Naive thymus-derived CD4-positive, alpha-beta T cell (primary cell): ENCODE measurements around the gene FAM234A. TPM values are rescaled to one million over a fixed set of nuclear protein-coding genes. Genes with fewer than 3 reads are reported as not detected.
A peak's percentile ranks its signal among the peaks of the same experiment; 100 is the strongest.

Experiments used
- ATAC-seq: fragments of 150-1000 bp; cut with Tn5 transposase; 2 replicates; pipeline ENCODE4 v1.10.0; 2021; ENCODE audit warnings: mild to moderate bottlenecking, moderate library complexity
- CTCF ChIA-PET: fragments of 350-600 bp; sonication (Branson Sonifier 250); formaldehyde crosslinking; loops from one replicate; lab custom pipeline; 2021; ENCODE audit warnings: antibody characterized with exemption; lab: Charles Lee
- POLR2A ChIA-PET: fragments of 350-600 bp; sonication (Branson Sonifier 250); formaldehyde crosslinking; loops from one replicate; lab custom pipeline; 2021; ENCODE audit warnings: antibody characterized with exemption, inconsistent platforms; lab: Charles Lee
- DNase-seq, 9 donors: peaks; one replicate each; pipeline versions ENCODE4 v3.0.0 to v3.0.0-alpha.2; 2020 to 2022; ENCODE audit warnings: mixed read lengths in 1 of 9
- H3K27ac ChIP-seq: one replicate; pipeline ENCODE4 v1.7.0; 2013; ENCODE audit warnings: mild to moderate bottlenecking, low read depth, low read length, moderate library complexity
- H3K27me3 ChIP-seq, 2 donors: one replicate each; pipeline ENCODE4 v1.7.0; 2013; ENCODE audit warnings: low read length in 2 of 2, mild to moderate bottlenecking in 2 of 2, moderate library complexity in 2 of 2; ENCODE audit not compliant: control insufficient read depth in 2 of 2, insufficient read depth in 2 of 2
- H3K36me3 ChIP-seq, 3 experiments: 1 replicate in 2 of 3; 2 replicates in 1 of 3; pipeline ENCODE4 v1.7.0; 2013; ENCODE audit warnings: low read length in 3 of 3, mild to moderate bottlenecking in 3 of 3, moderate library complexity in 1 of 3; ENCODE audit not compliant: insufficient read depth in 3 of 3, control insufficient read depth in 2 of 3
- H3K4me1 ChIP-seq, 2 donors: one replicate each; pipeline ENCODE4 v1.7.0; 2013; ENCODE audit warnings: low read length in 2 of 2, mild to moderate bottlenecking in 2 of 2, moderate library complexity in 1 of 2; ENCODE audit not compliant: control insufficient read depth in 2 of 2, insufficient read depth in 2 of 2
- H3K4me3 ChIP-seq: 2 replicates; pipeline ENCODE4 v1.7.0; 2013; ENCODE audit warnings: mild to moderate bottlenecking, low read length
- H3K9me3 ChIP-seq, 3 experiments: 1 replicate in 2 of 3; 2 replicates in 1 of 3; pipeline ENCODE4 v1.7.0; 2013; ENCODE audit warnings: low read length in 3 of 3; ENCODE audit not compliant: control insufficient read depth in 2 of 3
- H3K27ac Mint-ChIP-seq, 9 donors: one replicate each; pipeline ENCODE4 v1.8.0; 2020 to 2022; ENCODE audit warnings: mixed read lengths in 9 of 9, mild to moderate bottlenecking in 8 of 9, moderate library complexity in 5 of 9, inconsistent platforms in 2 of 9
- H3K27me3 Mint-ChIP-seq, 5 donors: one replicate each; pipeline ENCODE4 v1.8.0; 2021 to 2022; ENCODE audit warnings: mixed read lengths in 5 of 5, mild to moderate bottlenecking in 1 of 5
- H3K36me3 Mint-ChIP-seq, 5 donors: one replicate each; pipeline ENCODE4 v1.8.0; 2020 to 2022; ENCODE audit warnings: mixed read lengths in 5 of 5, mild to moderate bottlenecking in 3 of 5, inconsistent platforms in 1 of 5
- H3K4me1 Mint-ChIP-seq, 7 donors: one replicate each; pipeline ENCODE4 v1.8.0; 2020 to 2022; ENCODE audit warnings: mixed read lengths in 7 of 7, mild to moderate bottlenecking in 3 of 7, inconsistent platforms in 1 of 7
- H3K4me3 Mint-ChIP-seq, 10 donors: one replicate each; pipeline ENCODE4 v1.8.0; 2020 to 2022; ENCODE audit warnings: mild to moderate bottlenecking in 10 of 10, mixed read lengths in 10 of 10, moderate library complexity in 6 of 10, inconsistent platforms in 2 of 10
- H3K9me3 Mint-ChIP-seq, 11 donors: one replicate each; pipeline ENCODE4 v1.8.0; 2020 to 2022; ENCODE audit warnings: mixed read lengths in 11 of 11, mild to moderate bottlenecking in 4 of 11, inconsistent platforms in 1 of 11, moderate library complexity in 1 of 11
- intact Hi-C, 2 donors: fragments of 100-400 bp; cut with micrococcal nuclease; formaldehyde crosslinking; loops; one replicate each; pipeline ENCODE4 v1.15.1; 2023
- polyA plus RNA-seq, 2 donors: library from polyadenylated mRNA; unstranded; fragments of 300-500 nt; fragmentation: Illumina TruSeq; gene quantifications; one replicate each; pipeline ENCODE4 v1.2.3, GENCODE V29; 2021
- total RNA-seq, 6 experiments: library from RNA in 5 of 6; stranded (reverse) in 5 of 6; gene quantifications; 1 replicate in 5 of 6; 2 replicates in 1 of 6; pipeline ENCODE4 v1.2.3 and lab custom pipeline; 2021 to 2026

FAM234A gene
- total and polyA plus RNA-seq, 7 experiments from 2014 or later, result 30.4 to 43.9 (median 32.9) TPM

DNA sequence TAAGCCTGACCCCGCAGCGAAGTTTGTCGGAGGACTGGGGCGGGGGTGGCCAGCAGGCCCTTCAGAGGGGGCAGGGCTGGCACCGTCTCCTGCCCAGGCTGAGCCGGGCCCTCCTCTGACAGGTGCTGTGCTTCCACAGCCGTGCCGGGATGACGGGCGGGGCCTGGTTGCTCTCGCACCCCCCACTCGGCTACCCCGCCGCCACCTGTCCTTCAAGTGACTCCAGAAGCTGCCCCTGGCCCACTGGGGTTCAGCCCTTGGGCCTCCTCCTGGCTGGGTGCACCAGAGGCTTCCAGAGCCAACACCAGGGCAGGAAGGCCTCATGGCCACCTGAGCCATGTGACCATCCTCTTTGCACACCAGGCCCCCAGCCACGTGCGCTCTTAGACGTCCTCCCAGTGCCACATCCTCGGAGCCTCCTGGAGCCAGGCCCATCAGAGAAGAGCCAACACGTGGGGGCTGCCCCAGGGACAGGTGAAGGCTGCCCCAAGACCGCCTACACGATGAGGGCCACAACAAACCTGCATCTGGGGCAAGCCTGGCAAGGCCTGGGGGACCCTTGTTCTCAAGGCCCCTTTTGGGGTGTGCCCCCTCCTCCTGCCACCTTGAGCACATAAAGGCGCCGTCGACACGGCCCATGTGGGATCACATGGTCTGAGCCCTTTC lies 55.5 kb downstream of the FAM234A start:
- H3K27ac Mint-ChIP-seq, result no peak overlapping the region
- Histone ChIP-seq H3K36me3 (peaks cover 0 to 79% (median 9%) of the 10 kb centered on the region in 3 experiments), H3K4me3 (no peak overlapping the region), H3K9me3 (peaks cover 0 to 4% (median 0%) of the 10 kb centered on the region in 3 experiments), H3K27me3 (no peaks in the 10 kb centered on the region), H3K4me1 (no peaks in the 10 kb centered on the region), H3K27ac (no peak overlapping the region)
- H3K9me3 Mint-ChIP-seq, result no peaks in the 10 kb centered on the region
- ATAC-seq (no peak), DNase-seq (no peak)
- intact Hi-C loops, result no loop called here
- no peaks in the 10 kb centered on the region for H3K4me1 Mint-ChIP-seq
- no peak overlapping the region for H3K4me3 Mint-ChIP-seq
- POLR2A ChIA-PET, result no interaction called here
- H3K36me3 Mint-ChIP-seq, result peaks cover 0 to 26% (median 7%) of the 10 kb centered on the region in 5 donors
- CTCF ChIA-PET, result no interaction called here
- no peaks in the 10 kb centered on the region for H3K27me3 Mint-ChIP-seq

DNA sequence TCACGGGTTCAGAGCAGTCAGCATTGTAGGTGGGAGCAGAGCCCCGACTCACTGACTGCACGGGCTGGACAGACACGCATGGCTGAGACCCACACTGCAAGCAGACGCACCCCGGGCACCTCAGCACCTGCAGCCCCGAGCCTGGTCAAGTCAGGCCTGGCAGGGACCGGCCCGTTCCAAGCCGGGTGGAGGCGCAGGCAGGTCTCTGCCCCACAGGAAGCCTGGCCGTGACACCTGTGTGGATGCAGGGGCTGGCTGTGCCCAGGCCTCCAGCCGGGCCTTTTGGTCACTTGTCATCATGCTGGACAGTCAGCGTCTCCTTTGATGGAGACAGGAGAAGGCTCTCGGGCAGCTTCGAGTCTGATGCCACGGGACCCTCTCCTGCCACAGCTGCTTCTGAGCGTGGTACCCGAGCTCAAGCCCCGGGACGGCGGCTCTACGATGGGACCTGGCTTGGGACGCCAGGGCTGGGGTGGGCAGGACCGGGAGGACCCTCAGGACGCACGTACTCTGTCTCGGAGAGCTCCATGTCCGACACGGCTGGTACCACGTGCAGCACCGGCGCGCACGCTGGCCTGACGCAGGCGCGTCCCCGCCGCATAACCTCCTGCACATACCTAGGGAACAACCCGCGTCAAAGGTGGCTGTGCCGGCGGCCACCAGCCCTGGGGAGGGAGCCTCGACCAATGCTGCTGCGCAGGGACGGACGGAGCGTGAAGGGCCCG lies 56.2 kb downstream of the FAM234A start:
- Histone ChIP-seq H3K27me3 (no peaks in the 10 kb centered on the region), H3K27ac (no peak overlapping the region), H3K9me3 (peaks cover 0 to 4% (median 0%) of the 10 kb centered on the region in 3 experiments), H3K4me3 (no peak overlapping the region), H3K36me3 (peaks cover 0 to 83% (median 9%) of the 10 kb centered on the region in 3 experiments), H3K4me1 (no peaks in the 10 kb centered on the region)
- intact Hi-C loops, result no loop called here
- ATAC-seq (no peak), DNase-seq (no peak)
- POLR2A ChIA-PET, result no interaction called here
- Mint-ChIP-seq H3K4me1 (no peaks in the 10 kb centered on the region), H3K27ac (no peak overlapping the region), H3K27me3 (no peaks in the 10 kb centered on the region), H3K4me3 (no peak overlapping the region), H3K9me3 (no peaks in the 10 kb centered on the region), H3K36me3 (peaks cover 0 to 26% (median 7%) of the 10 kb centered on the region in 5 donors)
- CTCF ChIA-PET, result no interaction called here

DNA sequence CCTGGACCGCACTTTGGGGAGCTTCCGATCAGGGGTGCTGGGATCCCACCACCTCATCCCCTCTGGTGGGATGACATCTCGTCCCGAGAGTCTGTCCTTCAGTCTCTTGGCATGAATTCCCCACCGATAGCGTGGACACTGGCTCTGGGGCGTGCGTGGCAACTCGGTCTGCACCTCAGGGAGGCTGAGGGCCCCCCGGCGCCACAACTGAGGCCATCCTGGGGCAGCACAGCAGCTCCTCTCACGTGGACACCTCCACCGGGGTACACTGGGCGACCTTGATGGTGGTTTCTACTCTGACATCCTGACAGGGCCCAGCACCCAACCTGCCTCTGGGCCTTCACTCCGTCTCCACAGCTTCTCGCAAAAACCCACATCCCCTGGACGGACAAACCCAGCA lies 56.9 kb downstream of the FAM234A start:
- CTCF ChIA-PET, result no interaction called here
- H3K9me3 Mint-ChIP-seq, result no peaks in the 10 kb centered on the region
- peaks cover 0 to 1% (median 0%) of the 10 kb centered on the region in 3 experiments for H3K9me3 ChIP-seq
- H3K36me3 Mint-ChIP-seq, result peaks cover 0 to 26% (median 7%) of the 10 kb centered on the region in 5 donors
- no peaks in the 10 kb centered on the region for H3K27me3 Mint-ChIP-seq
- ATAC-seq (no peak), DNase-seq (no peak)
- intact Hi-C loops, result no loop called here
- no peaks in the 10 kb centered on the region for H3K27me3 ChIP-seq
- no peak overlapping the region for H3K4me3 Mint-ChIP-seq
- peaks cover 0 to 87% (median 9%) of the 10 kb centered on the region in 3 experiments for H3K36me3 ChIP-seq
- H3K4me3 ChIP-seq, result no peak overlapping the region
- no peak overlapping the region for H3K27ac ChIP-seq
- peak overlapping the region in 1 of 9 donors; percentile 18 for H3K27ac Mint-ChIP-seq
- POLR2A ChIA-PET, result no interaction called here
- H3K4me1 ChIP-seq, result no peaks in the 10 kb centered on the region
- no peaks in the 10 kb centered on the region for H3K4me1 Mint-ChIP-seq

DNA sequence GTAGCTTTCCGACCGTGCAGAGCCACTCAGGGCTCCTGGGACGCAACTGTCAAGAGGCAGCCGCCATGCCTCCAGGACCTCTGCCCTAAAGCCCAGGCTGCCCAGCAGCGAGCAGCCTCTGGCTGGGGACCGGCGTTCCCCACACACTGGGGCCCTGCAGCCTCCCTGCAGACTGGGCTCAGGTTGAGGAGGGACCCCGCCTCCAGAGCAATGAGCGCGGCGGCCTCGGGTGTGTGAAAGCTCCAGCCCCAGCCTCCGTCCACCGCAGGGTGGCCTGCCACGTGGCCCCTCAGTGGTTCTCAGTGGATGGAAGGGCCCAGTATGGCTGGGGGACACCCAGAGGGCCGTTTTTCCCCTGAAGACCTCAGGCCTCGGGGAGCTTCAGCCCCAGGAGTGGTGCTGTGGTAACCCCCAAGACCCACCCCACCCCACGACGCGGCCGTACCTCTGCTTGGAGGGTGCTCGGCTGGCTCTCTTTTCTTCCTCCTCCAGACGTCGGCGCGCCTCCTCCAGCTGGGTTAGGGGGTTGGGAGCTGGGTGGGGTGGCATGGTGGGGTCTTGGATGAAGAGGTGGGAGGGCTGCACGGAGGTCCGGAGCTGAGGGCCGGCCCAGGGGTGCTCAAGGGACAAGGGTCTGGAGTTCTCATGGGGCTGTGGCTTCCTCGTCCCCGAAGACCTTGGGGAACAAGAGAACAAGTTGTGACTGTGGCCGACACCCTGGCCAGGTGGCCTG lies 58.6 kb downstream of the FAM234A start:
- Mint-ChIP-seq H3K9me3 (no peaks in the 10 kb centered on the region), H3K4me3 (no peak overlapping the region), H3K4me1 (no peaks in the 10 kb centered on the region), H3K27ac (no peak overlapping the region), H3K27me3 (no peaks in the 10 kb centered on the region), H3K36me3 (peaks cover 0 to 16% (median 3%) of the 10 kb centered on the region in 5 donors)
- DNase-seq (no peak), ATAC-seq (no peak)
- Histone ChIP-seq H3K27ac (no peak overlapping the region), H3K9me3 (no peaks in the 10 kb centered on the region), H3K27me3 (no peaks in the 10 kb centered on the region), H3K4me1 (no peaks in the 10 kb centered on the region), H3K36me3 (peaks cover 0 to 87% (median 9%) of the 10 kb centered on the region in 3 experiments), H3K4me3 (no peak overlapping the region)
- ChIA-PET CTCF (no interaction called here), POLR2A (no interaction called here)
- intact Hi-C loops, result no loop called here

- peaks cover 0 to 71% (median 8%) of the 10 kb centered on the region in 3 experiments for H3K36me3 ChIP-seq
- CTCF ChIA-PET, result no interaction called here
Measured at GRCh38 chr16:296276-296675, 61.7 kb downstream of the FAM234A start.

DNA sequence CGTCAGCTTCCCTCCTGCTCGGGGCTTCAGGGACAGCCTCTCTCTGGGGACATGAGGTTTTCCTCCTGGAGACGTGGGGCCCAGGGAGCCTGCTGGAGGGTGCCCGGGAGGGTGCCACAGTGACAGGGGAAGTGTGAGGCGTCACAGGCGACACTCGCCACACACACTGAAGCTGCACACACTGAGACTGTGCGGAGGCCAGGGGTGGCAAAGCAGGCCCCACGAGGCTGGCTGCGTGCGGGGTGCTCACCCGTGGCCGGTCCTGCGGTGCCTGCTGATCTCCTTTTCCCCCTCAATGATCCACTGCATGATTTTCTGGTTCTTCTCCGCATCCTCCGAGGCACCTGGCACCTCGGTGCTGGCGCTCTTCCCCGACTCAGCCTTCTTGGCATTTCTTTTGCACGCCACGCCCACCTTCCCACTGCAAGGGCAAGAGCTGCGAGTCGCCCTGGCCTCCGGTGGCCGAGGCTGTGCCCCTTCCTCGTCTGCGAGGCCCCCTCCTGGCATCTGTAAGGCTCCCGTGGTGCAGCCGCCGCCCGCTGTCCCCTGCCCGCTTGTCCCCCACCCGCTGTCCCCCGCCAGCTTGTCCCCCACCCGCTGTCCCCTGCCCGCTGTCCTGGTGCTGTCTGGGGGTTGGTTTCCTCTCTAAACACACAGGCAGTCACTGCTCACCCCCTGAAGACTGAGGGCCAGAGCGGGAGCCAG lies 62.3 kb downstream of the FAM234A start:
- Mint-ChIP-seq H3K4me1 (no peaks in the 10 kb centered on the region), H3K9me3 (no peaks in the 10 kb centered on the region), H3K27ac (no peak overlapping the region), H3K36me3 (peaks cover 0 to 4% (median 3%) of the 10 kb centered on the region in 5 donors), H3K4me3 (no peak overlapping the region), H3K27me3 (no peaks in the 10 kb centered on the region)
- ATAC-seq (no peak), DNase-seq (no peak)
- Histone ChIP-seq H3K27me3 (no peaks in the 10 kb centered on the region), H3K27ac (no peak overlapping the region), H3K4me3 (no peak overlapping the region), H3K9me3 (no peaks in the 10 kb centered on the region), H3K4me1 (no peaks in the 10 kb centered on the region), H3K36me3 (peaks cover 0 to 68% (median 4%) of the 10 kb centered on the region in 3 experiments)
- intact Hi-C loops, result no loop called here
- CTCF ChIA-PET, result no interaction called here
- POLR2A ChIA-PET, result no interaction called here

More at GRCh38 chr16:296276-296675, 61.7 kb downstream of the FAM234A start:
- H3K4me3 Mint-ChIP-seq, result no peak overlapping the region
- POLR2A ChIA-PET, result no interaction called here
- Histone ChIP-seq H3K4me3 (no peak overlapping the region), H3K9me3 (no peaks in the 10 kb centered on the region), H3K27ac (no peak overlapping the region), H3K4me1 (no peaks in the 10 kb centered on the region), H3K27me3 (no peaks in the 10 kb centered on the region)
- peaks cover 0 to 10% (median 3%) of the 10 kb centered on the region in 5 donors for H3K36me3 Mint-ChIP-seq
- intact Hi-C loops, result no loop called here
- no peaks in the 10 kb centered on the region for H3K9me3 Mint-ChIP-seq
- H3K4me1 Mint-ChIP-seq, result no peaks in the 10 kb centered on the region
- no peaks in the 10 kb centered on the region for H3K27me3 Mint-ChIP-seq
- DNase-seq, result no peak
- no peak for ATAC-seq
- H3K27ac Mint-ChIP-seq, result no peak overlapping the region
